IPS-18a (cell line): ENCODE data around the gene PACSIN1.
"Not testable (repeated sequence)": the region's sequence is repeated elsewhere in the genome, so short reads cannot be mapped to it uniquely, and the experiment has no call there.

ENCODE experiments used
- H3K27ac ChIP-seq: one replicate; pipeline ENCODE4 v1.5.1; 2013; ENCODE audit warnings: low read length
- H3K27me3 ChIP-seq: one replicate; pipeline ENCODE4 v1.6.1; 2013; ENCODE audit warnings: mild to moderate bottlenecking, low read length; ENCODE audit not compliant: control insufficient read depth, insufficient read depth
- H3K36me3 ChIP-seq: one replicate; pipeline ENCODE4 v1.6.1; 2013; ENCODE audit warnings: low read depth, low read length; ENCODE audit not compliant: control insufficient read depth
- H3K4me1 ChIP-seq: one replicate; pipeline ENCODE4 v1.6.1; 2013; ENCODE audit warnings: low read depth, low read length; ENCODE audit not compliant: control insufficient read depth
- H3K4me3 ChIP-seq: one replicate; pipeline ENCODE4 v1.5.1; 2013; ENCODE audit warnings: low read length
- H3K9ac ChIP-seq: one replicate; pipeline ENCODE4 v1.6.1; 2013; ENCODE audit warnings: mild to moderate bottlenecking, low read length, moderate library complexity
- H3K9me3 ChIP-seq: one replicate; pipeline ENCODE4 v1.6.1; 2013; ENCODE audit warnings: low read depth, low read length; ENCODE audit not compliant: control insufficient read depth

The PACSIN1 gene

DNA sequence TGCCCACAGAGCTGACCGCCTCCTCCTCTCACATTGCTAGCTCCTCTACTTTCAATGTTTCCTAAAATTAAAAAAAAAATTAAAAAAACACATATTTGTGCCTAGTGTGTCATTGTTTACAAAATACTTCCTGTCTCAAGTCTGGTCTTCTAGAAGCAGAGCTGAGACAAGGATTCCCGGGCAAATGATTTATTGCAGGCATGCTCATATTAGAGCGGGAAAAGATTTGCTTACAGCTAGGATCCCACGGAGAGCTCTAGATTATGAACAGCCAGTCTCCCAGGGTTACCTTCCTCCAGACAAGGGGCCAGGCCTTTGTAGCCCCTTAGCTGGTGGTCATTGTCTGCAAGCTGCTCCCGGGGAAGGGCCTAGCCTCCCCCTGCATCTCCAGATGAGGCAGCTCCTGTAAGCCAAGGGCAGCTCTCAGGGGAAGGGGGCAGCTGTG is 9.4 kb downstream of the PACSIN1 start:
- Histone ChIP-seq H3K4me1 (peaks cover 9% of the 10 kb centered on the region), H3K36me3 (no peaks in the 10 kb centered on the region), H3K4me3 (no peak overlapping the region), H3K9ac (no peak overlapping the region), H3K27ac (no peak overlapping the region), H3K27me3 (no peaks in the 10 kb centered on the region), H3K9me3 (no peaks in the 10 kb centered on the region)

- no peaks in the 10 kb centered on the region for H3K9me3 ChIP-seq
Observed at GRCh38 chr6:34475767-34476328, 10.0 kb downstream of the PACSIN1 start.

GRCh38 chr6:34476447-34476846 is 10.6 kb downstream of the PACSIN1 start:
- H3K36me3 ChIP-seq, result no peaks in the 10 kb centered on the region
- no peak overlapping the region for H3K4me3 ChIP-seq
- no peak overlapping the region for H3K27ac ChIP-seq
- H3K27me3 ChIP-seq, result no peaks in the 10 kb centered on the region
- peaks cover 9% of the 10 kb centered on the region for H3K4me1 ChIP-seq
- H3K9ac ChIP-seq, result no peak overlapping the region
- no peaks in the 10 kb centered on the region for H3K9me3 ChIP-seq

More at GRCh38 chr6:34475767-34476328, 10.0 kb downstream of the PACSIN1 start:
- Histone ChIP-seq H3K27me3 (no peaks in the 10 kb centered on the region), H3K4me1 (peaks cover 9% of the 10 kb centered on the region), H3K36me3 (no peaks in the 10 kb centered on the region), H3K9ac (no peak overlapping the region), H3K27ac (no peak overlapping the region), H3K4me3 (no peak overlapping the region)

- Histone ChIP-seq H3K4me1 (peaks cover 9% of the 10 kb centered on the region), H3K9ac (no peak overlapping the region), H3K36me3 (no peaks in the 10 kb centered on the region), H3K9me3 (no peaks in the 10 kb centered on the region), H3K4me3 (no peak overlapping the region), H3K27me3 (no peaks in the 10 kb centered on the region), H3K27ac (no peak overlapping the region)
Observed at GRCh38 chr6:34476921-34477320, 11.0 kb downstream of the PACSIN1 start.

- Histone ChIP-seq H3K27ac (no peak overlapping the region), H3K4me1 (peaks cover 9% of the 10 kb centered on the region), H3K36me3 (no peaks in the 10 kb centered on the region), H3K9me3 (no peaks in the 10 kb centered on the region), H3K9ac (no peak overlapping the region), H3K4me3 (no peak overlapping the region), H3K27me3 (no peaks in the 10 kb centered on the region)
Observed at GRCh38 chr6:34478796-34479195, 12.9 kb downstream of the PACSIN1 start.

- H3K27me3 ChIP-seq, H3K9me3 ChIP-seq, H3K4me3 ChIP-seq, H3K27ac ChIP-seq, H3K9ac ChIP-seq, H3K36me3 ChIP-seq, H3K4me1 ChIP-seq: not testable (repeated sequence)
Observed at GRCh38 chr6:34483781-34484180, 17.9 kb downstream of the PACSIN1 start.

DNA sequence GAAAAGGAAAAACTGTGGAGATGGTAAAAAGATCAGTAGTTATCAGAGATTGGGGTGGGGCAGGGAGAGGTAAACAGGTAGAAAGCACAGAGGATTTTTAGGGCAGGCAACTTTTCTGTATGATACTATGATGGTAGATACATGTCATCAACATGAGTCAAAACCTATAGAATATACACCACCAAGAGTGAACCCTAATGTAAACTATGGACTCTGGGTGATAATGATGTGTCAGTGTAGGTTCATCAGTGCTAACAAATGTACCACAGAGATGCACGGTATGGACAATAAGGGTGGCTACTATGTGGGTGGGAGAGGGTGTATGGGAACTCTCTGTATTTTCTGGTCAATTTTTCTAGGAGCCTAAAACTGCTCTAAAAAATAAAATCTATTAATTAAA is 18.5 kb downstream of the PACSIN1 start:
- Histone ChIP-seq H3K9me3 (no peaks in the 10 kb centered on the region), H3K4me1 (no peaks in the 10 kb centered on the region), H3K9ac (no peak overlapping the region), H3K27ac (no peak overlapping the region), H3K36me3 (no peaks in the 10 kb centered on the region), H3K4me3 (no peak overlapping the region), H3K27me3 (no peaks in the 10 kb centered on the region)

GRCh38 chr6:34484899-34485298 is 19.0 kb downstream of the PACSIN1 start:
- Histone ChIP-seq H3K36me3 (no peaks in the 10 kb centered on the region), H3K9me3 (no peaks in the 10 kb centered on the region), H3K9ac (no peak overlapping the region), H3K27ac (no peak overlapping the region), H3K4me3 (no peak overlapping the region), H3K27me3 (no peaks in the 10 kb centered on the region), H3K4me1 (no peaks in the 10 kb centered on the region)

DNA sequence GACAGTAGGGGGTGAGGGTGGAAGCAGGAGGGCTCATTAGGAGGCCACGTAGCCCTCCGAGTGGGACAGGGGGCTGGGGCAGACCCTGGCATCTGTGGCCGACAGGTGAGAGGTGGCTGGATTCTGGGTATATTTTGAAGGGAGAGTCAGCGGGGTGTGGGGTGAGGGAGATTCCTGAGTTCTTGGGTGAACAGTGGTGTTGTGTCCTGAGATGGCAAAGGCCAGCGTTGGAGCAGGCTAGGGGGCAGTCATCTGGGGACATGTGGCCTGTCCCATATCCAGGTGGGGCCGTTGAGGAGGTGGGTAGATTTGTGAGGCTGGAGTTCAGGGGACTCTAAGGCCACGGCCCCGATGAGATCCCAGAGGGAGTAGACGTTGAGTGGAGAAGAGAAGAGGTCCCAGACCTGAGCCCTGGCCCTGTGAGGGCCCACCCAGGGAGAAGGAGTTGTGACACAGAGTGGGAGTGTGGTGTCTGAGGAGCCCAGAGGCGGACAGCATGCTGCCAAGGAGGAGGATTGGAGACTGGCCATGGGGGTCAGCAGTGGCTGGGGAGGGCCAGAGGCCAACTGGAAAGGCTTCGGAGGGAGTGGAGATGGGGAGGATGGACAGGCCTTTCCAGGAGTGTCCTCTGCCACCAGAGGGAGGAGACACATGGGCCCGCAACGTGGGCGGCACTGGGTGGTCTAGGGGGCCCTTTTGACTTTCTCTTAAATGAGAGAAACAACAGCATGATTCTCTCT is 19.6 kb downstream of the PACSIN1 start:
- Histone ChIP-seq H3K27me3 (no peaks in the 10 kb centered on the region), H3K9ac (no peak overlapping the region), H3K9me3 (no peaks in the 10 kb centered on the region), H3K4me1 (no peaks in the 10 kb centered on the region), H3K27ac (no peak overlapping the region), H3K4me3 (no peak overlapping the region), H3K36me3 (no peaks in the 10 kb centered on the region)

DNA sequence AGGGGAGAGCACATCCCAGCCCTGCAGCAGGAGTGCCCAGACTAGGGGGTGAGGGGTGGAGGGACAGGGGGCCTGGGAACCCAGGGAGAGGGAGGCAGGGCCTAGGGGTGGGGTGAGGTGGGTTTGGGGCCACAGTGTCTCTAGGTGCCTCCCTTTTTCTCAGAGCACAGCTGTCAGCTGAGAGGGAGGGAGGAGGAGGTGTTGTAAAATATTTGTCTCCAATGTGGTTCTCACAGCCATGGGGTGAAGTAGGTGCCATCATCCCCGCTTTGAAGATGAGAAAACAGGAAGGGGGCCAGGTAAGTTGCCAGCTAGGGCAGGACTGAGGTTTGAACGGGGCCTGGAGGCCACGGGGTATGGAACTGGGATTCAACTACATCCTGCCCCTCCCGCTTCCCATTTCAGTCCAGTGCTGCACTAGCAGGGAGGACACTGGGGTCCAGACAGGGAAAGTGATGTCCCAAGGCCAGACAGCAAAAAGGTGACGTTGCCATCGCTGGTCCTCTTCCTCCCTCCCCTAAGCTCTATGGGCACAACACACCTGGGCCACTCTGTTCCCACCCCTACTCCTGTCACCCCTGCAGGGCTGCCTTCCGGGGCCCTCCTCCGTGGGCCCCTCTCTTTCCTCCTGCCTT is 20.3 kb downstream of the PACSIN1 start:
- Histone ChIP-seq H3K36me3 (no peaks in the 10 kb centered on the region), H3K27me3 (no peaks in the 10 kb centered on the region), H3K9ac (no peak overlapping the region), H3K4me1 (no peaks in the 10 kb centered on the region), H3K27ac (no peak overlapping the region), H3K9me3 (no peaks in the 10 kb centered on the region), H3K4me3 (no peak overlapping the region)

- H3K27ac ChIP-seq, H3K4me1 ChIP-seq, H3K9me3 ChIP-seq, H3K36me3 ChIP-seq, H3K9ac ChIP-seq, H3K27me3 ChIP-seq, H3K4me3 ChIP-seq: not testable (repeated sequence)
Observed at GRCh38 chr6:34486886-34487285, 21.0 kb downstream of the PACSIN1 start.

- H3K4me3 ChIP-seq, result no peak overlapping the region
- no peak overlapping the region for H3K9ac ChIP-seq
- H3K36me3 ChIP-seq, result no peaks in the 10 kb centered on the region
- H3K27me3 ChIP-seq, result no peaks in the 10 kb centered on the region
- H3K27ac ChIP-seq, result no peak overlapping the region
- H3K9me3 ChIP-seq, result no peaks in the 10 kb centered on the region
- H3K4me1 ChIP-seq, result no peaks in the 10 kb centered on the region
Observed at GRCh38 chr6:34487536-34487935, 21.7 kb downstream of the PACSIN1 start.
